ENCODE measurements around the gene NOP9. TPM values are rescaled to one million over a fixed set of nuclear protein-coding genes. Genes with fewer than 3 reads are reported as not detected.
A peak's percentile ranks its signal among the peaks of the same experiment; 100 is the strongest.

NOP9 gene
- total and polyA plus RNA-seq, 2 experiments from 2014 or later = 2.7 to 15.7 TPM

DNA sequence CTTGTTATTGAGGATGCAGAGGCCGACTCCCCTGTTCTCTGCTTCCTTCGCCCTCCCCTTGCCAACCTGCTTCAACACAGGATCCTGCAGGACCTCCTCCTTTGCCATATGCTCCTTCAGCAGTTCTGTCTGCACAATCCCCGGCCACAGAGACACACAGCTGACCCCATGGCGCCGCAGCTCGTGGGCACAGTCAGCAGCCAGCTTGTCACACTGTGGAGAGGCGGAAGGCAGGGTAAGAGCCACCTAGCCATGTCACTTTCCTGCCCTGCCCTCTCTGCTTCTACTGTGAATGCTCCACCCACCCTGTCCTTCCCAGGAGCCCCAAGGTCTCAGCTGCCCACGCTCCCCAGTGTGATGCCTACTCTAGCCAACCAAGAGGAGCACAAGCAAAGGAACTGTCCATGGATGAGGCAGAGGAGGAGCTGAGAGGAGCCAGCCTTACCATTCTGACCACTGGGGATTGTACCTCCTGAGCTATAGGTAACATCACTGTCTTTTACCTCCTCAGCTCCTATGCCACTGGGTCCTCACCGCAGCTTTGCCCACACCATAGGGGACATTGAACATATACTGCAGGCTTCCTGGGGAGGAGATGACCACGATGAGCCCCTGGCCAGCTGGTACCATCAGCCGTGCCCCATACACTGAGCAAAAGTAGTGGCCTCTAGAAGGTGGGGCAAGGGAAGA is 7.4 kb upstream of the NOP9 start:
- H3K27me3 ChIP-seq = no peaks in the 10 kb centered on the region
- TF ChIP-seq, protein P1, sequence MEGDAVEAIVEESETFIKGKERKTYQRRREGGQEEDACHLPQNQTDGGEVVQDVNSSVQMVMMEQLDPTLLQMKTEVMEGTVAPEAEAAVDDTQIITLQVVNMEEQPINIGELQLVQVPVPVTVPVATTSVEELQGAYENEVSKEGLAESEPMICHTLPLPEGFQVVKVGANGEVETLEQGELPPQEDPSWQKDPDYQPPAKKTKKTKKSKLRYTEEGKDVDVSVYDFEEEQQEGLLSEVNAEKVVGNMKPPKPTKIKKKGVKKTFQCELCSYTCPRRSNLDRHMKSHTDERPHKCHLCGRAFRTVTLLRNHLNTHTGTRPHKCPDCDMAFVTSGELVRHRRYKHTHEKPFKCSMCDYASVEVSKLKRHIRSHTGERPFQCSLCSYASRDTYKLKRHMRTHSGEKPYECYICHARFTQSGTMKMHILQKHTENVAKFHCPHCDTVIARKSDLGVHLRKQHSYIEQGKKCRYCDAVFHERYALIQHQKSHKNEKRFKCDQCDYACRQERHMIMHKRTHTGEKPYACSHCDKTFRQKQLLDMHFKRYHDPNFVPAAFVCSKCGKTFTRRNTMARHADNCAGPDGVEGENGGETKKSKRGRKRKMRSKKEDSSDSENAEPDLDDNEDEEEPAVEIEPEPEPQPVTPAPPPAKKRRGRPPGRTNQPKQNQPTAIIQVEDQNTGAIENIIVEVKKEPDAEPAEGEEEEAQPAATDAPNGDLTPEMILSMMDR (IDR thresholded peaks at IDR 0.05; ENCODE audit: low read depth, low read length) = no peak

DNA sequence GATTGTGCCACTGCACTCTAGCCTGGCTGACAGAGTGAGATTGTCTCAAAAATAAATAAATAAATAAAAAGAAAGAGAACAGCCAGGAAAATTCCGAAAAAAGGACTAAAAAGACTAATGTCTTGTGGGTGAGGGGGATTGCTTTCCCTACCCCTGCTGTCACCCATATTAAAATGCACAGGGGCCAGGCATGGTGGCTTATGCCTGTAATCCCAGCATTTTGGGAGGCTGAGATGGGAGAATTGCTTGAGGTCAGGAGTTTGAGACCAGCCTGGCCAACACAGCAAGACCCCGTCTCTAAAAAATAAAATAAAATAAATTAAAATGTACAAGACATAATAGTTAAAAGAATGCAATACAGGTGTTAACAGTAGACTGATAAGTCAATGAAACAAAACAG is 6.1 kb upstream of the NOP9 start:
- H3K4me1 ChIP-seq (ENCODE audit: low read depth) = no peaks in the 10 kb centered on the region
- H3K27me3 ChIP-seq = no peaks in the 10 kb centered on the region
- peaks cover 3% of the 10 kb centered on the region for H3K36me3 ChIP-seq
- no peak for DNase-seq (ENCODE audit: low read depth in 1 of 2, low spot score in 1 of 2)
- no peaks in the 10 kb centered on the region for H3K9me3 ChIP-seq (ENCODE audit: low read depth)
- no peak overlapping the region for H3K27ac ChIP-seq
- no peak overlapping the region for H3K4me3 ChIP-seq
- TF ChIP-seq, protein P1 (IDR thresholded peaks at IDR 0.05; ENCODE audit: low read depth, low read length) = no peak

More for the DNA sequence above, 7.4 kb upstream of the NOP9 start:
- Histone ChIP-seq H3K4me3 (no peak overlapping the region), H3K36me3 (peaks cover 3% of the 10 kb centered on the region), H3K4me1 (ENCODE audit: low read depth) (no peaks in the 10 kb centered on the region), H3K9me3 (ENCODE audit: low read depth) (no peaks in the 10 kb centered on the region), H3K27ac (no peak overlapping the region)
- DNase-seq (ENCODE audit: low read depth in 1 of 2, low spot score in 1 of 2) = no peak

DNA sequence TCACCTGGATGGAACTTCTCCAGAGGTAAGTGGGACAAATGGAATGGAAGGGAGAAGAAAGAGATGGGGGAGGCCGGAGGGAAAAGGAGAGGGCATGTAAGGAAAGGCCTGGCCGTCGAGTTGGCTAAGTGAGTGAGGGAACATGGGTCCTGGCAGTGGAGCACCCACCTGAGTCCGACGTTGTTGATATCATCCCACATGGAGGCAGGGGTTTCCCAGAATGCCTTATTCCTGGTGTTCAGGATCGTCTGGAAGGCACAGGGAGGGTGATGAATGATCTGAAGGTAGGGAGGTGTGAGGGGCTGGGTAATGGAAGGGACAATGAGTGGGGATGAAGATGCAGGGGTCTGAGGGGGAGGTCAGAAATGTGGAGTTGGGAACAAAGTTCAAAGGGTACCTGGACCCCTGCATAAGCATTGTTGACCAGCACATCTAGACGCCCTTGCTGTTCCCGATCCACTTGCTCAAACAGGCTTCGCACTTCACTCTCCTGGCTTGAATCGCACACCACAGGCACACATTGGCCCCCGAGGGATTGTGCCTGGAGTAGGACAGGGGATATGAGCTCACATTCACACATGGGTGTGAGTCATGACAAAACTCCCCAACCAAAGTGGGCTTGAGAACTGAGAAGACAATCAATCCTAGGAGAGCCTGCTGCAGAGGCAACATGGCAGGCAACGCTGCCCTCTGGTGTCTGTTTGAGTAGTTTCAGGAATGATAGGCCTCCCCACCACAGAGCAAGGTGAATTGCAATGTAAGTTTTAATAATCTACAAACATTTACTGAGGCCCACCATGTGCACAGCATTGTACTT is 3.1 kb upstream of the NOP9 start:
- peak; percentile 73 to 92 for DNase-seq (ENCODE audit: low read depth in 1 of 2, low spot score in 1 of 2)
- Histone ChIP-seq H3K27me3 (no peaks in the 10 kb centered on the region), H3K4me3 (no peak overlapping the region), H3K27ac (no peak overlapping the region), H3K9me3 (ENCODE audit: low read depth) (no peaks in the 10 kb centered on the region), H3K4me1 (ENCODE audit: low read depth) (peaks cover 7% of the 10 kb centered on the region), H3K36me3 (no peaks in the 10 kb centered on the region)
- TF ChIP-seq, protein P1 (IDR thresholded peaks at IDR 0.05; ENCODE audit: low read depth, low read length) = peak; percentile 80

DNA sequence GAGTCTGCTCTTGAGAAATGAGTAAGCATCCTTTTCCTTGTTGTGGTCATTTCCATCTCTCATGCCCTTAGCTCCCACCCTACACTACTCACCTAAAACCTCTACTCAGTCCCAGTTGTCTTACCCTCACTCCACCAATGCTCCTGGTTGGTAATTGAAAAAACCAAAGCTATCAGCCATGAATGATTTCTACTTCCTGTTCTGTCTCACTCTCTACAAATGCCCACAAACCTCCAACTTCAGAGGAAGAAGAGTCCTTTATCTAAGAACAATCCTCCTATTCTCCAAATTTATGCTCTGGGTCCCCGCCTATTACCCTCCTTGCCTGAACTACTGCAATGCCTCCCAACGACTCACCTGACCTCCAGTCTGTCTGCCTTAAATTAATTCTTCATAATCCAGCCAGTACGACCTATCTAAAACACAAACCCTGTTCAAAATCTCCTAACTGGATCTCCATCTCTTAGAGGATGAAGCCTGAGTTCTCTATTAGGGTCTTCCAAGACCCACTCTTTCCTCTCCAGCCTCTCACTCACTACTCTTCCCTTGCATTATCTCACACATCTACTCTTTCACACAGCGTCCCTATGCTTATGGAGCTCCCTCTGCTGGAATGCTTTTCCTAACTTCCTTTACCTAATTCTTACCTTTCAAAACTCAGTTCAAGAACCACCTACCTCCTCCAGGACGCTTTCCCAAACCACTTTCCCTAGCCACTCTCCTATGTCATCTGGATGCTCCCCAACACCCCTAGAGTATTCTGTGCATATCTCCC is 2.3 kb upstream of the NOP9 start:
- Histone ChIP-seq H3K27me3 (no peaks in the 10 kb centered on the region), H3K4me3 (no peak overlapping the region), H3K36me3 (peaks cover 3% of the 10 kb centered on the region), H3K9me3 (ENCODE audit: low read depth) (no peaks in the 10 kb centered on the region), H3K27ac (no peak overlapping the region), H3K4me1 (ENCODE audit: low read depth) (peaks cover 7% of the 10 kb centered on the region)
- TF ChIP-seq, protein P1 (IDR thresholded peaks at IDR 0.05; ENCODE audit: low read depth, low read length) = peak; percentile 44
- DNase-seq (ENCODE audit: low read depth in 1 of 2, low spot score in 1 of 2) = peak; percentile 13 to 43

DNA sequence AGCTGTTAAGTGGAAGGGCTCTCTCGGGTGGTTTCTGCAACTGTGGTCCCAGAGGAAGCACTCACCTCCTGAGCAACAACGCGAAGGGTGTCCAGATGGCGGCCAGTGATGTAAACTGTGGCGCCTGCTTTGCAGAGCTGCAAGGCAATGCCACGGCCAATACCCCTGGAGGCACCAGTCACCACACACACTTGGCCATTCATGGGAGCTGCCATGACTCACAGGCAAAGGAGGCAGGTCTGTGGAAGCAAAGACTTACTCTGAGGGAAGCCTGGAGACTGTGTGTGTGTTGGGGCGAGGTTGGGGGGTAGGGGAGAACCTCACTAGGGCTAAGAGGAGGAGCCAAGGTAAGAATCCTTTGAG is 777 bp upstream of the NOP9 start:
- no peak overlapping the region for H3K27ac ChIP-seq
- peak in 1 of 2 donors; percentile 27 for DNase-seq (ENCODE audit: low read depth in 1 of 2, low spot score in 1 of 2)
- H3K36me3 ChIP-seq = peaks cover 17% of the 10 kb centered on the region
- H3K4me1 ChIP-seq (ENCODE audit: low read depth) = peaks cover 7% of the 10 kb centered on the region
- TF ChIP-seq, protein P1 (IDR thresholded peaks at IDR 0.05; ENCODE audit: low read depth, low read length) = no peak
- no peaks in the 10 kb centered on the region for H3K27me3 ChIP-seq
- H3K9me3 ChIP-seq (ENCODE audit: low read depth) = no peaks in the 10 kb centered on the region
- peak overlapping the region; percentile 69 for H3K4me3 ChIP-seq

All from cardiac muscle cell (in vitro differentiated cells and primary cell).